HG02981 (cell line): ENCODE results near the gene TMEM39A.

Source experiments
- ATAC-seq: cut with Tn5 transposase; IDR thresholded peaks from one replicate; pipeline ENCODE4 v1.9.1; 2021; ENCODE audit warnings: mild to moderate bottlenecking, moderate library complexity; ENCODE audit not compliant: unreplicated experiment

Gene TMEM39A

GRCh38 chr3:119463171-119464169, at the start of gene TMEM39A:
Gene TMEM39A (minus strand): TSS chr3:119463615. CDS start chr3:119462074, 1,541 bp downstream.
- peak; percentile 93 for ATAC-seq

GRCh38 chr3:119510690-119511089, 47.3 kb upstream of the TMEM39A start:
- ATAC-seq = no peak

- peak; percentile 47 for ATAC-seq
Observed at GRCh38 chr3:119508172-119508845, 44.9 kb upstream of the TMEM39A start.

GRCh38 chr3:119507404-119507803, 44.0 kb upstream of the TMEM39A start:
- no peak for ATAC-seq

- ATAC-seq = no peak
Observed at GRCh38 chr3:119506631-119507030, 43.2 kb upstream of the TMEM39A start.

GRCh38 chr3:119500901-119501300, 37.5 kb upstream of the TMEM39A start:
- no peak for ATAC-seq

GRCh38 chr3:119500265-119500664, 36.9 kb upstream of the TMEM39A start:
- no peak for ATAC-seq

- ATAC-seq = peak; percentile 99
Observed at GRCh38 chr3:119498186-119499011, 35.0 kb upstream of the TMEM39A start, which contains the start of gene TIMMDC1. Gene TIMMDC1 (plus strand): TSS chr3:119498547. CDS start chr3:119498734, 187 bp downstream.

GRCh38 chr3:119497820-119498185, 34.4 kb upstream of the TMEM39A start:
- no peak for ATAC-seq

- no peak for ATAC-seq
Observed at GRCh38 chr3:119494597-119494996, 31.2 kb upstream of the TMEM39A start.

GRCh38 chr3:119492810-119493209, 29.4 kb upstream of the TMEM39A start:
- ATAC-seq = no peak

GRCh38 chr3:119492128-119492527, 28.7 kb upstream of the TMEM39A start:
- ATAC-seq = no peak

- no peak for ATAC-seq
Observed at GRCh38 chr3:119490153-119490552, 26.7 kb upstream of the TMEM39A start.

- ATAC-seq = no peak
Observed at GRCh38 chr3:119485563-119485962, 22.1 kb upstream of the TMEM39A start.

- no peak for ATAC-seq
Observed at GRCh38 chr3:119483101-119483500, 19.7 kb upstream of the TMEM39A start.

GRCh38 chr3:119481079-119481478, 17.7 kb upstream of the TMEM39A start:
- ATAC-seq = no peak

GRCh38 chr3:119470866-119471265, 7.5 kb upstream of the TMEM39A start:
- ATAC-seq = no peak

- no peak for ATAC-seq
Observed at GRCh38 chr3:119469418-119470189, 6.2 kb upstream of the TMEM39A start.

GRCh38 chr3:119468041-119468440, 4.6 kb upstream of the TMEM39A start:
- ATAC-seq = no peak

GRCh38 chr3:119457246-119457645, 6.2 kb downstream of the TMEM39A start:
- no peak for ATAC-seq
